CD4-positive, alpha-beta T cell treated with Interleukin-6 for 4 hours (primary cell): Measurements from ENCODE around the gene MASP1.

Experiments used
- DNase-seq: peaks from one replicate; pipeline ENCODE4 v3.0.0-alpha.2; 2020; ENCODE audit warnings: mixed read lengths

Gene MASP1

GRCh38 chr3:187293516-187294430 is 2.2 kb upstream of the MASP1 start:
- no peak for DNase-seq

- no peak for DNase-seq
These were observed 1.3 kb upstream of the MASP1 start for GRCh38 chr3:187292631-187293515.

- no peak for DNase-seq
These were observed 644 bp upstream of the MASP1 start for GRCh38 chr3:187292181-187292580.

GRCh38 chr3:187291001-187291511 is 481 bp downstream of the MASP1 start:
- DNase-seq: no peak

GRCh38 chr3:187290503-187290902 is 1.0 kb downstream of the MASP1 start:
- no peak for DNase-seq

- no peak for DNase-seq
These were observed 2.5 kb downstream of the MASP1 start for GRCh38 chr3:187288855-187289605.

GRCh38 chr3:187288131-187288854 is 3.2 kb downstream of the MASP1 start:
- DNase-seq: no peak

GRCh38 chr3:187287256-187287655 is 4.3 kb downstream of the MASP1 start:
- DNase-seq: no peak

- DNase-seq: no peak
These were observed 5.0 kb downstream of the MASP1 start for GRCh38 chr3:187286467-187287059.

GRCh38 chr3:187281191-187281714 is 10.3 kb downstream of the MASP1 start:
- DNase-seq: no peak

GRCh38 chr3:187280644-187281043 is 10.9 kb downstream of the MASP1 start:
- no peak for DNase-seq

- DNase-seq: no peak
These were observed 14.4 kb downstream of the MASP1 start for GRCh38 chr3:187277129-187277462.

GRCh38 chr3:187276397-187277128 is 15.0 kb downstream of the MASP1 start:
- no peak for DNase-seq

- no peak for DNase-seq
These were observed 16.6 kb downstream of the MASP1 start for GRCh38 chr3:187274977-187275338.

GRCh38 chr3:187274315-187274976 is 17.1 kb downstream of the MASP1 start:
- DNase-seq: no peak

GRCh38 chr3:187271582-187271981 is 20.0 kb downstream of the MASP1 start:
- DNase-seq: no peak

GRCh38 chr3:187269486-187269885 is 22.1 kb downstream of the MASP1 start:
- DNase-seq: no peak

- no peak for DNase-seq
These were observed 24.2 kb downstream of the MASP1 start for GRCh38 chr3:187267306-187267705.

- DNase-seq: no peak
These were observed 24.8 kb downstream of the MASP1 start for GRCh38 chr3:187266691-187267090.

GRCh38 chr3:187265461-187265955 is 26.0 kb downstream of the MASP1 start:
- DNase-seq: no peak
